HepG2 (cell line): ENCODE data around the gene FBXO7. TPM values are rescaled to one million over a fixed set of nuclear protein-coding genes. Genes with fewer than 3 reads are reported as not detected.

Experiments
- BHLHE40 ChIP-seq: IDR thresholded peaks from 2 replicates; pipeline ENCODE4 v1.6.1; 2011; ENCODE audit warnings: low read length, improper control_type of control experiment
- CCDC6 ChIP-seq: sonication (generic); formaldehyde crosslinking; IDR thresholded peaks from 2 replicates; pipeline ENCODE4 v1.8.1; 2022; ENCODE audit warnings: mild to moderate bottlenecking, missing genetic modification reagents, moderate library complexity
- CHD2 ChIP-seq: IDR thresholded peaks from 2 replicates; pipeline ENCODE4 v1.6.1; 2011; ENCODE audit warnings: low read depth, low read length, improper control_type of control experiment
- MIER3 ChIP-seq: IDR thresholded peaks from 2 replicates; pipeline ENCODE4 v1.6.1; 2016; ENCODE audit warnings: missing compliant biosample characterization, borderline replicate concordance
- YEATS2 ChIP-seq: sonication (generic); formaldehyde crosslinking; IDR thresholded peaks from 2 replicates; pipeline ENCODE4 v1.4.0; 2020; ENCODE audit warnings: missing genetic modification reagents, borderline replicate concordance
- ZBTB3 ChIP-seq: sonication (generic); formaldehyde crosslinking; IDR thresholded peaks from 2 replicates; pipeline ENCODE4 v1.4.0; 2020; ENCODE audit warnings: low read depth, mild to moderate bottlenecking, moderate library complexity, missing genetic modification reagents, borderline replicate concordance
- ZMAT3 ChIP-seq: sonication (generic); formaldehyde crosslinking; conservative IDR thresholded peaks from 2 replicates; pipeline ENCODE4 v1.7.0; 2021; ENCODE audit warnings: missing genetic modification reagents
- ZMYM3 ChIP-seq: sonication (generic); formaldehyde crosslinking; IDR thresholded peaks from 2 replicates; pipeline ENCODE4 v1.5.1; 2020; ENCODE audit warnings: mild to moderate bottlenecking, missing genetic modification reagents
- ZNF33B ChIP-seq: sonication (generic); formaldehyde crosslinking; IDR thresholded peaks from 2 replicates; pipeline ENCODE4 v1.5.1; 2020; ENCODE audit warnings: mild to moderate bottlenecking, missing genetic modification reagents
- ZNF382 ChIP-seq: sonication (generic); formaldehyde crosslinking; IDR thresholded peaks from 2 replicates; pipeline ENCODE4 v1.5.0; 2020; ENCODE audit warnings: missing genetic modification reagents, mild to moderate bottlenecking, borderline replicate concordance
- polyA plus RNA-seq, 8 experiments: library from polyadenylated mRNA; depleted of rRNA in 3 of 8; stranded (reverse) in 7 of 8; unstranded in 1 of 8; fragments of >200 nt; fragmentation: Illumina TruSeq in 4 of 8; extraction: Trizol in 4 of 8; gene quantifications; 2 replicates each; pipeline versions ENCODE4 v1.2.1 to v1.2.3, GENCODE V29; 2011 to 2016; ENCODE audit warnings: low read depth in 4 of 8, missing spikeins in 1 of 8, mixed read lengths in 1 of 8; ENCODE audit not compliant: insufficient read depth in 1 of 8
- total RNA-seq, 5 experiments: library from RNA; depleted of rRNA; stranded (reverse); fragments of >200 nt; fragmentation: Illumina TruSeq; extraction: Trizol; gene quantifications; 2 replicates each; pipeline ENCODE4 v1.2.3, GENCODE V29; 2016; ENCODE audit warnings: low read depth in 1 of 5
- TF ChIP-seq, protein P1 (sequence below): sonication (generic); formaldehyde crosslinking; IDR thresholded peaks from 2 replicates; pipeline ENCODE4 v1.4.0; 2020; ENCODE audit warnings: missing genetic modification reagents
- TF ChIP-seq, protein P2 (sequence below): sonication (generic); formaldehyde crosslinking; conservative IDR thresholded peaks from 2 replicates; pipeline ENCODE4 v1.5.0; 2020; ENCODE audit warnings: missing genetic modification reagents
- TF ChIP-seq, protein P3 (sequence below): sonication (generic); formaldehyde crosslinking; IDR thresholded peaks from 2 replicates; pipeline ENCODE4 v1.4.0; 2020; ENCODE audit warnings: missing genetic modification reagents, mild to moderate bottlenecking, borderline replicate concordance
- TF ChIP-seq, protein P4 (sequence below): IDR thresholded peaks from 2 replicates; pipeline ENCODE4 v1.6.1; 2016
- TF ChIP-seq, protein P5 (sequence below), 2 experiments: sonication (generic) in 1 of 2; formaldehyde crosslinking in 1 of 2; IDR thresholded peaks; 2 replicates each; pipeline versions ENCODE4 v1.6.1 to v1.9.0; 2014 to 2022; ENCODE audit warnings: antibody characterized with exemption in 1 of 2, borderline replicate concordance in 1 of 2, inconsistent platforms in 1 of 2, low read depth in 1 of 2, missing genetic modification reagents in 1 of 2

FBXO7 gene
- total and polyA plus RNA-seq, 2 of the 13 experiments (the other 11 are each of a cell fraction or from before 2014, with no cell fraction given): 105 to 172 TPM

DNA sequence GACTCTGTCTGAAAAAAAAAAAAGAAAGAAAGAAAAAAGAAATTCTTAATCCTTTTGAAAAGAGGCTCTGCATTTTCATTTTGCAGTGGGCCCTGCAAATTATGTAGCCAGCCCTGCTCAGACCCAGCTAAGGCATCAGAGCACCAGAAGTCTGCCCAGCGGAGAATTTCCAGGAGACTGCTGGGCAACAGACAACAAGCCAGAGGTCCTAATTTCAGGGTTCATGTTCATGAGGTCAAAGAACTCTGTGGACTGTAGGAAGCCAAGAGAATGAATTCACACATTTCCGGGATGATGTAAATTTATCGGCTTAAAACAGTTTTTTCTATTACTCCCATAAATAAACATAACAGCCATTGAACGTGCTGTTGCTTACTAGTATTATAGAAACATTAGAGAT lies 47.7 kb upstream of the FBXO7 start (continued):
- TF ChIP-seq, protein P1, sequence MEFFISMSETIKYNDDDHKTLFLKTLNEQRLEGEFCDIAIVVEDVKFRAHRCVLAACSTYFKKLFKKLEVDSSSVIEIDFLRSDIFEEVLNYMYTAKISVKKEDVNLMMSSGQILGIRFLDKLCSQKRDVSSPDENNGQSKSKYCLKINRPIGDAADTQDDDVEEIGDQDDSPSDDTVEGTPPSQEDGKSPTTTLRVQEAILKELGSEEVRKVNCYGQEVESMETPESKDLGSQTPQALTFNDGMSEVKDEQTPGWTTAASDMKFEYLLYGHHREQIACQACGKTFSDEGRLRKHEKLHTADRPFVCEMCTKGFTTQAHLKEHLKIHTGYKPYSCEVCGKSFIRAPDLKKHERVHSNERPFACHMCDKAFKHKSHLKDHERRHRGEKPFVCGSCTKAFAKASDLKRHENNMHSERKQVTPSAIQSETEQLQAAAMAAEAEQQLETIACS (CRISPR knock-in tag): no peak
- TF ChIP-seq, protein P2, sequence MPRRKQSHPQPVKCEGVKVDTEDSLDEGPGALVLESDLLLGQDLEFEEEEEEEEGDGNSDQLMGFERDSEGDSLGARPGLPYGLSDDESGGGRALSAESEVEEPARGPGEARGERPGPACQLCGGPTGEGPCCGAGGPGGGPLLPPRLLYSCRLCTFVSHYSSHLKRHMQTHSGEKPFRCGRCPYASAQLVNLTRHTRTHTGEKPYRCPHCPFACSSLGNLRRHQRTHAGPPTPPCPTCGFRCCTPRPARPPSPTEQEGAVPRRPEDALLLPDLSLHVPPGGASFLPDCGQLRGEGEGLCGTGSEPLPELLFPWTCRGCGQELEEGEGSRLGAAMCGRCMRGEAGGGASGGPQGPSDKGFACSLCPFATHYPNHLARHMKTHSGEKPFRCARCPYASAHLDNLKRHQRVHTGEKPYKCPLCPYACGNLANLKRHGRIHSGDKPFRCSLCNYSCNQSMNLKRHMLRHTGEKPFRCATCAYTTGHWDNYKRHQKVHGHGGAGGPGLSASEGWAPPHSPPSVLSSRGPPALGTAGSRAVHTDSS: no peak
- TF ChIP-seq MIER3 (CRISPR knock-in tag): no peak
- TF ChIP-seq YEATS2 (CRISPR knock-in tag): no peak
- TF ChIP-seq ZMYM3: no peak
- TF ChIP-seq, protein P3, sequence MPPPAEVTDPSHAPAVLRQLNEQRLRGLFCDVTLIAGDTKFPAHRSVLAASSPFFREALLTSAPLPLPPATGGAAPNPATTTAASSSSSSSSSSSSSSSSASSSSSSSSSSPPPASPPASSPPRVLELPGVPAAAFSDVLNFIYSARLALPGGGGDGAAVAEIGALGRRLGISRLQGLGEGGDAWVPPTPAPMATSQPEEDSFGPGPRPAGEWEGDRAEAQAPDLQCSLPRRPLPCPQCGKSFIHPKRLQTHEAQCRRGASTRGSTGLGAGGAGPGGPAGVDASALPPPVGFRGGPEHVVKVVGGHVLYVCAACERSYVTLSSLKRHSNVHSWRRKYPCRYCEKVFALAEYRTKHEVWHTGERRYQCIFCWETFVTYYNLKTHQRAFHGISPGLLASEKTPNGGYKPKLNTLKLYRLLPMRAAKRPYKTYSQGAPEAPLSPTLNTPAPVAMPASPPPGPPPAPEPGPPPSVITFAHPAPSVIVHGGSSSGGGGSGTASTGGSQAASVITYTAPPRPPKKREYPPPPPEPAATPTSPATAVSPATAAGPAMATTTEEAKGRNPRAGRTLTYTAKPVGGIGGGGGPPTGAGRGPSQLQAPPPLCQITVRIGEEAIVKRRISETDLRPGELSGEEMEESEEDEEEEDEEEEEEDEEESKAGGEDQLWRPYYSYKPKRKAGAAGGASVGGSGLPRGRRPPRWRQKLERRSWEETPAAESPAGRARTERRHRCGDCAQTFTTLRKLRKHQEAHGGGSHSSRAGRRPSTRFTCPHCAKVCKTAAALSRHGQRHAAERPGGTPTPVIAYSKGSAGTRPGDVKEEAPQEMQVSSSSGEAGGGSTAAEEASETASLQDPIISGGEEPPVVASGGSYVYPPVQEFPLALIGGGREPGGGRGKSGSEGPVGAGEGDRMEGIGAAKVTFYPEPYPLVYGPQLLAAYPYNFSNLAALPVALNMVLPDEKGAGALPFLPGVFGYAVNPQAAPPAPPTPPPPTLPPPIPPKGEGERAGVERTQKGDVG (CRISPR knock-in tag): no peak
- TF ChIP-seq ZBTB3 (CRISPR knock-in tag): no peak
- TF ChIP-seq, protein P4, sequence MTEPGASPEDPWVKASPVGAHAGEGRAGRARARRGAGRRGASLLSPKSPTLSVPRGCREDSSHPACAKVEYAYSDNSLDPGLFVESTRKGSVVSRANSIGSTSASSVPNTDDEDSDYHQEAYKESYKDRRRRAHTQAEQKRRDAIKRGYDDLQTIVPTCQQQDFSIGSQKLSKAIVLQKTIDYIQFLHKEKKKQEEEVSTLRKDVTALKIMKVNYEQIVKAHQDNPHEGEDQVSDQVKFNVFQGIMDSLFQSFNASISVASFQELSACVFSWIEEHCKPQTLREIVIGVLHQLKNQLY (CRISPR knock-in tag): no peak
- TF ChIP-seq BHLHE40: no peak
- no peak for TF ChIP-seq CCDC6 (CRISPR knock-in tag)
- no peak for TF ChIP-seq ZNF33B (CRISPR knock-in tag)
- TF ChIP-seq ZNF382: no peak
- TF ChIP-seq, protein P5, sequence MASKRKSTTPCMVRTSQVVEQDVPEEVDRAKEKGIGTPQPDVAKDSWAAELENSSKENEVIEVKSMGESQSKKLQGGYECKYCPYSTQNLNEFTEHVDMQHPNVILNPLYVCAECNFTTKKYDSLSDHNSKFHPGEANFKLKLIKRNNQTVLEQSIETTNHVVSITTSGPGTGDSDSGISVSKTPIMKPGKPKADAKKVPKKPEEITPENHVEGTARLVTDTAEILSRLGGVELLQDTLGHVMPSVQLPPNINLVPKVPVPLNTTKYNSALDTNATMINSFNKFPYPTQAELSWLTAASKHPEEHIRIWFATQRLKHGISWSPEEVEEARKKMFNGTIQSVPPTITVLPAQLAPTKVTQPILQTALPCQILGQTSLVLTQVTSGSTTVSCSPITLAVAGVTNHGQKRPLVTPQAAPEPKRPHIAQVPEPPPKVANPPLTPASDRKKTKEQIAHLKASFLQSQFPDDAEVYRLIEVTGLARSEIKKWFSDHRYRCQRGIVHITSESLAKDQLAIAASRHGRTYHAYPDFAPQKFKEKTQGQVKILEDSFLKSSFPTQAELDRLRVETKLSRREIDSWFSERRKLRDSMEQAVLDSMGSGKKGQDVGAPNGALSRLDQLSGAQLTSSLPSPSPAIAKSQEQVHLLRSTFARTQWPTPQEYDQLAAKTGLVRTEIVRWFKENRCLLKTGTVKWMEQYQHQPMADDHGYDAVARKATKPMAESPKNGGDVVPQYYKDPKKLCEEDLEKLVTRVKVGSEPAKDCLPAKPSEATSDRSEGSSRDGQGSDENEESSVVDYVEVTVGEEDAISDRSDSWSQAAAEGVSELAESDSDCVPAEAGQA (IDR thresholded peaks at IDR 0.05; ENCODE audit: low read depth): no peak
- TF ChIP-seq, protein P5 (CRISPR knock-in tag; IDR thresholded peaks at IDR 0.05; ENCODE audit: borderline replicate concordance): no peak
- TF ChIP-seq ZMAT3 (CRISPR knock-in tag): no peak
- no peak for TF ChIP-seq CHD2
